Measurements from ENCODE around the gene RRAGC.

The RRAGC gene

DNA sequence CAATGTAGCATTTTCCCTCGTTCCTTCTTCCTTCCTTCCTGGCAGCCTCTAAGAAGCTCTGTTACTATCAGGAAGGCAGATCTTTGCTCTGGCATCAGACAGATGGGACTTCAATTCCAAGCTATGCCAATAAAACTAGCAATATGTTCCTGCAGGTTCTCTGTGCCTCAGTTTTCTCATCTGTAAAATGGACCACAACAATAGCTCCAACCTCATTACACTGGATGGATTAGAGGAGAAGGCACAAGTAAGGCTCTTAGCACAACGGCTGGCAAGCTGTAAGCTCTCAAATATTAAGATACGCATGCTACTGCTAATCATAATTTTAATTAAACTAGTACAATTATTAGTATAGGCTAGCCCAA lies 27.2 kb downstream of the RRAGC start:
- H3K9me3 ChIP-seq: no peaks in the 10 kb centered on the region
- TF ChIP-seq, protein P1, sequence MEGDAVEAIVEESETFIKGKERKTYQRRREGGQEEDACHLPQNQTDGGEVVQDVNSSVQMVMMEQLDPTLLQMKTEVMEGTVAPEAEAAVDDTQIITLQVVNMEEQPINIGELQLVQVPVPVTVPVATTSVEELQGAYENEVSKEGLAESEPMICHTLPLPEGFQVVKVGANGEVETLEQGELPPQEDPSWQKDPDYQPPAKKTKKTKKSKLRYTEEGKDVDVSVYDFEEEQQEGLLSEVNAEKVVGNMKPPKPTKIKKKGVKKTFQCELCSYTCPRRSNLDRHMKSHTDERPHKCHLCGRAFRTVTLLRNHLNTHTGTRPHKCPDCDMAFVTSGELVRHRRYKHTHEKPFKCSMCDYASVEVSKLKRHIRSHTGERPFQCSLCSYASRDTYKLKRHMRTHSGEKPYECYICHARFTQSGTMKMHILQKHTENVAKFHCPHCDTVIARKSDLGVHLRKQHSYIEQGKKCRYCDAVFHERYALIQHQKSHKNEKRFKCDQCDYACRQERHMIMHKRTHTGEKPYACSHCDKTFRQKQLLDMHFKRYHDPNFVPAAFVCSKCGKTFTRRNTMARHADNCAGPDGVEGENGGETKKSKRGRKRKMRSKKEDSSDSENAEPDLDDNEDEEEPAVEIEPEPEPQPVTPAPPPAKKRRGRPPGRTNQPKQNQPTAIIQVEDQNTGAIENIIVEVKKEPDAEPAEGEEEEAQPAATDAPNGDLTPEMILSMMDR (IDR thresholded peaks at IDR 0.05; ENCODE audit: low read depth, low read length): no peak

DNA sequence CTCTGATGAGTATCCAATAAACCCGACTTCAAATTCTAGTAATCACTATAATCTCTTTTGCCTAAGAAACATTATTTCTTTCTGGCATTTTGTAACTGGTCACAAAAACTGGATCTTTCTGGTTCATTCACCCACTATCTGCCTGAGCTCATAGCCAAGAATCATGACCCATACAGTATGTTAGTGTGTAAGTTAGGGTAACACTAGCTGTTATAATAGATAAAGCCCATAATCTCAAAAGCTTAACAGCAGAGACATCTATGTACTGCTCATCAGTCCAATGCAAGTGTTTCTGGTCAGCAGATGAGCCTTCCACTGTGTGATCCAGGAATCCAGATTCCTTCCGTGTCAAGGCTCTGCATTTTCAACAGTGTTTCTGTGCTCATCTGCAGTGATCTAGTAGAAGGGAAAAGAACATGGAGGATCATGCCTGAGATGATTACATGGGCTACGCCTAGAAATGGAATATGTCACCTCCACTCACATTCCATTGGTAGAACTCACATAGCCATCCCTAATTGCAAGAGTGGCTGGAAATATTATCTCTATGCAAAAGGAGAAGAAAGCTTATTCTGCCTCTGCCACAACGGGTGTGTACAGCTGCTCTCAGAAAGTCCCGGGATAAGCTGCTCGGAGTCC lies 27.7 kb downstream of the RRAGC start:
- Histone ChIP-seq H3K27me3 (no peaks in the 10 kb centered on the region), H3K36me3 (no peaks in the 10 kb centered on the region), H3K4me3 (ENCODE audit: low read depth, low read length) (no peak overlapping the region), H3K4me1 (no peaks in the 10 kb centered on the region), H3K9me3 (no peaks in the 10 kb centered on the region)
- no peak for DNase-seq
- TF ChIP-seq, protein P1 (IDR thresholded peaks at IDR 0.05; ENCODE audit: low read depth, low read length): no peak

More for the DNA sequence above, 27.2 kb downstream of the RRAGC start:
- Histone ChIP-seq H3K4me1 (no peaks in the 10 kb centered on the region), H3K4me3 (ENCODE audit: low read depth, low read length) (no peak overlapping the region), H3K27me3 (no peaks in the 10 kb centered on the region), H3K36me3 (no peaks in the 10 kb centered on the region)
- no peak for DNase-seq

DNA sequence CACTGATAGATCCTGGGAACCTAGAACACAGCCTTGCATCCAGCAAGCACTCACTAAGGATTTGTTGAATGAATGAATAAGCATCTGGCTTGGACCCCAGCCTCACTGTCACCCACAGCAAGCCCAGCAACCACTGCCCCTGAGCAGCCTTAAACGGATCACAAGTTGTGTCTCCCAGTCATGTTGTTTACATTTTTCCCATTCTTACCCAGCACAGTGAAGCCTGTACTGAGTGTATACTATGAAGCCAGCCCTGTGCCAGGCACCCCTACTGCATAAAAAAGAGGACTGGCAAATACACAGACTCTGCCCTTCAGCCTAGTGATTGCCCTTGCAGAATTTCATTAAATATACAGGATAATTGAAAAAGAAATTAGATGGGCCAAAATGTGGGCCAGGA lies 30.2 kb downstream of the RRAGC start:
- Histone ChIP-seq H3K36me3 (no peaks in the 10 kb centered on the region), H3K27me3 (no peaks in the 10 kb centered on the region), H3K4me1 (no peaks in the 10 kb centered on the region), H3K4me3 (ENCODE audit: low read depth, low read length) (no peak overlapping the region), H3K9me3 (no peaks in the 10 kb centered on the region)
- TF ChIP-seq, protein P1 (IDR thresholded peaks at IDR 0.05; ENCODE audit: low read depth, low read length): no peak
- no peak for DNase-seq

DNA sequence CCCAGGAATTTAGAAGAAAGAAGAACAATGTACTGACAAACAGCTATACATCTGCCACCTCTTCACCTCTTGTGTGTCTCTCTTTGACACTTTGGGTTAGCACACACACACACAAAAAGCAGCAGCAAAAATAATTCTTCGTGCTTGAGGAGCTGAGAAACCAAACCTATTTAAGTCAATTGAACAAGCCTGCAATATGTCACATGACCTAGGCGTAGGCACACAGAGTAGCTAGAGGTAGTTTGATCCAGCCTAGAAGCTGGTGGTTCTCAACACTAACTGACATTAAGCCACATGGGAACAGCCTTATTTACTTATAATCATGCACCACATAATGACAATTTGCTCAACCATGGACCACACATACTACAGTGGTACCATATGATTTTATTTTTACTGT lies 32.3 kb downstream of the RRAGC start:
- no peak for DNase-seq
- TF ChIP-seq, protein P1 (IDR thresholded peaks at IDR 0.05; ENCODE audit: low read depth, low read length): no peak
- Histone ChIP-seq H3K27me3 (no peaks in the 10 kb centered on the region), H3K36me3 (no peaks in the 10 kb centered on the region), H3K9me3 (no peaks in the 10 kb centered on the region), H3K4me1 (no peaks in the 10 kb centered on the region), H3K4me3 (ENCODE audit: low read depth, low read length) (no peak overlapping the region)

DNA sequence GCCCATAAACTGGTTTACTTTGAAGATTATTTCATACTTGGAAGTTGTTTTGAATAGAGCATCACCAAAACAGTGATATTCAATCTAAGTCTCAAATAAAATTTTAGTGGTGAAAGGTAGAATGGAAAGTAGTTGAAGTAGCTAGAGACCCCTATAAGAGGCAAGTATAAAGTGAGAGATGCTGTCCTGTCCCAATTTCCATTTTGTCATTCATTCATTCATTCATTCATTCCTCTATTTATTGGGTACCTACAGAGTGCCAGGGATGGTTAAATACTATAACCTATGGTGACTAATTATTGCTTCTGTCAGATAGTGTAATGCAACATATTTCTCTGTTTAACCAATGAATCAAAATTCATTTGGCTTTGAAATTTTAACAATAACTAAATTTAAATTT lies 32.7 kb downstream of the RRAGC start:
- TF ChIP-seq, protein P1 (IDR thresholded peaks at IDR 0.05; ENCODE audit: low read depth, low read length): no peak
- Histone ChIP-seq H3K4me3 (ENCODE audit: low read depth, low read length) (no peak overlapping the region), H3K9me3 (no peaks in the 10 kb centered on the region), H3K36me3 (no peaks in the 10 kb centered on the region), H3K27me3 (no peaks in the 10 kb centered on the region), H3K4me1 (no peaks in the 10 kb centered on the region)
- DNase-seq: no peak

DNA sequence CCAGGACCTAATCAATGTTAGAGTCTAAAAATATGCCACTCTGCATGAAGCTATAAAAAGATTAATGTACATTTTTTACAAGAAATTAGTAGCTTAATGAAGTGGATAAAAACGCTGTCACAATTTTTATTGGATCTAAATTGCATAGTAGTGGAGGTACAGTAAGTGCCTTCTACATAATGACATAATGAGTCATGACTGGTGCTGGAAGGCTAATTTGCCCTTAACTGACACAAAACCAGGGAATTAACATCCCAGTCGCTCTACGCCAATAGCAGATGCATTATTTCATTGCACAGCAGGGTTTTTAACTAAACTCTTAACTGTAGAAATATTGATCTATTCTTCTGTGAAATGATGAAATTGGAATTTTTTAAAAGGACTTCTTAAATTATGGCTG lies 33.3 kb downstream of the RRAGC start:
- TF ChIP-seq, protein P1 (IDR thresholded peaks at IDR 0.05; ENCODE audit: low read depth, low read length): no peak
- Histone ChIP-seq H3K4me3 (ENCODE audit: low read depth, low read length) (no peak overlapping the region), H3K27me3 (no peaks in the 10 kb centered on the region), H3K9me3 (no peaks in the 10 kb centered on the region), H3K36me3 (no peaks in the 10 kb centered on the region), H3K4me1 (no peaks in the 10 kb centered on the region)
- DNase-seq: no peak
